ENCODE results near the gene ARID2. TPM values are rescaled to one million over a fixed set of nuclear protein-coding genes. Genes with fewer than 3 reads are reported as not detected.

ARID2 gene
- total and polyA plus RNA-seq, 2 of the 13 experiments (the other 11 are each of a cell fraction or from before 2014, with no cell fraction given): 15.9 to 22.2 TPM

- intact Hi-C loops (cut with micrococcal nuclease; ENCODE audit: unreplicated experiment): no loop called here
- H3K27me3 ChIP-seq (ENCODE audit: control insufficient read depth in 1 of 2, insufficient read depth in 2 of 2, low read length in 2 of 2): no peaks in the 10 kb centered on the region
- no peaks in the 10 kb centered on the region for H3K4me1 ChIP-seq (ENCODE audit: insufficient read depth, low read length)
- POLR2A ChIA-PET: no interaction called here
- DNase-seq (ENCODE audit: low spot score) (no peak), FAIRE-seq (no peak), ATAC-seq (no peak)
- H3K79me2 ChIP-seq (ENCODE audit: insufficient read depth, low read length): no peaks in the 10 kb centered on the region
- 94% methylated on average over 2 of the region's 2 CpGs for WGBS (ENCODE audit: low lambda C conversion rate)
- H3K9me3 ChIP-seq (ENCODE audit: low read length): peaks cover 6% of the 10 kb centered on the region; the same call in 1 of the 2 replicates
- H3K4me3 ChIP-seq (replicated peaks in 1 of 3; ENCODE audit: insufficient read depth in 1 of 3, low read depth in 2 of 3, low read length in 3 of 3): no peak overlapping the region
- in situ Hi-C loops (cut with HindIII; ENCODE audit: extremely low pct_ligation_motif_present, low pct_unique_long_range_greater_than_20kb): loop anchor here (25.0 kb wide), 1 partner anchor 353 kb away; no protein-coding TSS in a partner anchor
- no peaks in the 10 kb centered on the region for H4K20me1 ChIP-seq (ENCODE audit: insufficient read depth, low read length)
- H2AFZ ChIP-seq (ENCODE audit: low read length): no peak overlapping the region
- H3K4me2 ChIP-seq (ENCODE audit: low read depth, low read length): no peak overlapping the region
- H3K9ac ChIP-seq (ENCODE audit: insufficient read depth, low read depth, low read length): no peak overlapping the region
- H3K27ac ChIP-seq (ENCODE audit: extremely low read length, insufficient read depth, low read length): no peak overlapping the region
- TF ChIP-seq ZBTB20 (CRISPR knock-in tag; IDR thresholded peaks at IDR 0.05; ENCODE audit: borderline replicate concordance, low read depth) (no peak), ZNF768 (CRISPR knock-in tag; IDR thresholded peaks at IDR 0.05) (no peak), SALL2 (CRISPR knock-in tag; IDR thresholded peaks at IDR 0.05) (no peak), MTA1 (CRISPR knock-in tag; IDR thresholded peaks at IDR 0.05; ENCODE audit: borderline replicate concordance) (no peak), ZNF343 (CRISPR knock-in tag; IDR thresholded peaks at IDR 0.05) (no peak), REXO4 (CRISPR knock-in tag; IDR thresholded peaks at IDR 0.05; ENCODE audit: borderline replicate concordance) (no peak), ZNF709 (CRISPR knock-in tag; IDR thresholded peaks at IDR 0.05) (no peak), ZNF781 (CRISPR knock-in tag; IDR thresholded peaks at IDR 0.05; ENCODE audit: borderline replicate concordance, not compliant biosample characterization) (no peak), KLF13 (CRISPR knock-in tag; IDR thresholded peaks at IDR 0.05) (no peak), DMAP1 (CRISPR knock-in tag; IDR thresholded peaks at IDR 0.05) (no peak), ETV6 (CRISPR knock-in tag; conservative IDR thresholded peaks at IDR 0.05) (no peak), TCF7L2 (IDR thresholded peaks at IDR 0.05; ENCODE audit: low read depth, low read length) (no peak), ERF (CRISPR knock-in tag; IDR thresholded peaks at IDR 0.05) (no peak)
- TF ChIP-seq, protein P1, sequence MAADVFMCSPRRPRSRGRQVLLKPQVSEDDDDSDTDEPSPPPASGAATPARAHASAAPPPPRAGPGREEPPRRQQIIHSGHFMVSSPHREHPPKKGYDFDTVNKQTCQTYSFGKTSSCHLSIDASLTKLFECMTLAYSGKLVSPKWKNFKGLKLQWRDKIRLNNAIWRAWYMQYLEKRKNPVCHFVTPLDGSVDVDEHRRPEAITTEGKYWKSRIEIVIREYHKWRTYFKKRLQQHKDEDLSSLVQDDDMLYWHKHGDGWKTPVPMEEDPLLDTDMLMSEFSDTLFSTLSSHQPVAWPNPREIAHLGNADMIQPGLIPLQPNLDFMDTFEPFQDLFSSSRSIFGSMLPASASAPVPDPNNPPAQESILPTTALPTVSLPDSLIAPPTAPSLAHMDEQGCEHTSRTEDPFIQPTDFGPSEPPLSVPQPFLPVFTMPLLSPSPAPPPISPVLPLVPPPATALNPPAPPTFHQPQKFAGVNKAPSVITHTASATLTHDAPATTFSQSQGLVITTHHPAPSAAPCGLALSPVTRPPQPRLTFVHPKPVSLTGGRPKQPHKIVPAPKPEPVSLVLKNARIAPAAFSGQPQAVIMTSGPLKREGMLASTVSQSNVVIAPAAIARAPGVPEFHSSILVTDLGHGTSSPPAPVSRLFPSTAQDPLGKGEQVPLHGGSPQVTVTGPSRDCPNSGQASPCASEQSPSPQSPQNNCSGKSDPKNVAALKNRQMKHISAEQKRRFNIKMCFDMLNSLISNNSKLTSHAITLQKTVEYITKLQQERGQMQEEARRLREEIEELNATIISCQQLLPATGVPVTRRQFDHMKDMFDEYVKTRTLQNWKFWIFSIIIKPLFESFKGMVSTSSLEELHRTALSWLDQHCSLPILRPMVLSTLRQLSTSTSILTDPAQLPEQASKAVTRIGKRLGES (CRISPR knock-in tag; IDR thresholded peaks at IDR 0.05; ENCODE audit: borderline replicate concordance): no peak
- TF ChIP-seq, protein P2, sequence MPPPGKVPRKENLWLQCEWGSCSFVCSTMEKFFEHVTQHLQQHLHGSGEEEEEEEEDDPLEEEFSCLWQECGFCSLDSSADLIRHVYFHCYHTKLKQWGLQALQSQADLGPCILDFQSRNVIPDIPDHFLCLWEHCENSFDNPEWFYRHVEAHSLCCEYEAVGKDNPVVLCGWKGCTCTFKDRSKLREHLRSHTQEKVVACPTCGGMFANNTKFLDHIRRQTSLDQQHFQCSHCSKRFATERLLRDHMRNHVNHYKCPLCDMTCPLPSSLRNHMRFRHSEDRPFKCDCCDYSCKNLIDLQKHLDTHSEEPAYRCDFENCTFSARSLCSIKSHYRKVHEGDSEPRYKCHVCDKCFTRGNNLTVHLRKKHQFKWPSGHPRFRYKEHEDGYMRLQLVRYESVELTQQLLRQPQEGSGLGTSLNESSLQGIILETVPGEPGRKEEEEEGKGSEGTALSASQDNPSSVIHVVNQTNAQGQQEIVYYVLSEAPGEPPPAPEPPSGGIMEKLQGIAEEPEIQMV (CRISPR knock-in tag; IDR thresholded peaks at IDR 0.05; ENCODE audit: low read depth): no peak
- TF ChIP-seq, protein P3, sequence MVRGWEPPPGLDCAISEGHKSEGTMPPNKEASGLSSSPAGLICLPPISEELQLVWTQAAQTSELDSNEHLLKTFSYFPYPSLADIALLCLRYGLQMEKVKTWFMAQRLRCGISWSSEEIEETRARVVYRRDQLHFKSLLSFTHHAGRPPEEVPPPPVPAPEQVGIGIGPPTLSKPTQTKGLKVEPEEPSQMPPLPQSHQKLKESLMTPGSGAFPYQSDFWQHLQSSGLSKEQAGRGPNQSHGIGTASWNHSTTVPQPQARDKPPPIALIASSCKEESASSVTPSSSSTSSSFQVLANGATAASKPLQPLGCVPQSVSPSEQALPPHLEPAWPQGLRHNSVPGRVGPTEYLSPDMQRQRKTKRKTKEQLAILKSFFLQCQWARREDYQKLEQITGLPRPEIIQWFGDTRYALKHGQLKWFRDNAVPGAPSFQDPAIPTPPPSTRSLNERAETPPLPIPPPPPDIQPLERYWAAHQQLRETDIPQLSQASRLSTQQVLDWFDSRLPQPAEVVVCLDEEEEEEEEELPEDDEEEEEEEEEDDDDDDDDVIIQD (CRISPR knock-in tag; IDR thresholded peaks at IDR 0.05; ENCODE audit: low read depth): no peak
- TF ChIP-seq, protein P4, sequence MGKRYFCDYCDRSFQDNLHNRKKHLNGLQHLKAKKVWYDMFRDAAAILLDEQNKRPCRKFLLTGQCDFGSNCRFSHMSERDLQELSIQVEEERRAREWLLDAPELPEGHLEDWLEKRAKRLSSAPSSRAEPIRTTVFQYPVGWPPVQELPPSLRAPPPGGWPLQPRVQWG (CRISPR knock-in tag; IDR thresholded peaks at IDR 0.05; ENCODE audit: borderline replicate concordance, low read depth): no peak
- BruUV-seq (replicated peaks): no TSS peak
- peaks cover 6 to 43% of the 10 kb centered on the region in 2 experiments for H3K36me3 ChIP-seq (replicated peaks in 1 of 2; ENCODE audit: control insufficient read depth in 1 of 2, insufficient read depth in 2 of 2, low read length in 2 of 2)
- CTCF ChIA-PET (ENCODE audit: low intra/inter-chr PET ratio, low total read pairs): no interaction called here
These were observed 160.8 kb downstream of the ARID2 start for GRCh38 chr12:45890276-45890675.

Measured in HepG2 (cell line).